K562 (cell line): ENCODE data around the gene PHF3. TPM values are rescaled to one million over a fixed set of nuclear protein-coding genes. Genes with fewer than 3 reads are reported as not detected.

ENCODE experiments used
- BCLAF1 ChIP-seq, 2 experiments: fragments of 450-650 bp in 1 of 2; IDR thresholded peaks; 2 replicates each; pipeline ENCODE4 v1.6.1; 2011 to 2017; ENCODE audit warnings: low read depth in 2 of 2, antibody characterized with exemption in 1 of 2, borderline replicate concordance in 1 of 2, low read length in 1 of 2, mild to moderate bottlenecking in 1 of 2, mixed read lengths in 1 of 2; ENCODE audit not compliant: control insufficient read depth in 1 of 2
- CEBPG ChIP-seq, 3 experiments: fragments of 200-800 bp in 1 of 3; sonication (Bioruptor generic) in 1 of 3; sonication (generic) in 1 of 3; formaldehyde crosslinking in 1 of 3; IDR thresholded peaks in 2 of 3; conservative IDR thresholded peaks in 1 of 3; 2 replicates each; pipeline versions ENCODE4 v1.6.1 to v1.8.0; 2016 to 2022; ENCODE audit warnings: missing compliant biosample characterization in 2 of 3, missing genetic modification characterization in 2 of 3, mild to moderate bottlenecking in 1 of 3, missing genetic modification reagents in 1 of 3
- CREM ChIP-seq: IDR thresholded peaks from 2 replicates; pipeline ENCODE4 v1.6.1; 2014; ENCODE audit warnings: antibody characterized with exemption, low read depth
- DEAF1 ChIP-seq: fragments of 450-650 bp; formaldehyde crosslinking; IDR thresholded peaks from 2 replicates; pipeline ENCODE4 v1.4.0; 2020; ENCODE audit warnings: mild to moderate bottlenecking, moderate library complexity
- POLR2AphosphoS5 ChIP-seq: IDR thresholded peaks from 2 replicates; pipeline ENCODE4 v1.6.1; 2011; ENCODE audit warnings: mild to moderate bottlenecking, low read depth, low read length, moderate library complexity; ENCODE audit not compliant: control insufficient read depth, insufficient read depth
- PTRF ChIP-seq: fragments of 450-650 bp; IDR thresholded peaks from 2 replicates; pipeline ENCODE4 v1.6.1; 2016; ENCODE audit warnings: mild to moderate bottlenecking, missing genetic modification characterization, missing compliant biosample characterization
- PURB ChIP-seq: sonication (generic); formaldehyde crosslinking; IDR thresholded peaks from 2 replicates; pipeline ENCODE4 v1.9.0; 2021; ENCODE audit warnings: low read depth, mild to moderate bottlenecking, missing genetic modification reagents
- SMC3 ChIP-seq: conservative IDR thresholded peaks from 2 replicates; pipeline ENCODE4 v1.6.1; 2011; ENCODE audit warnings: low read depth, low read length, improper control_type of control experiment; ENCODE audit not compliant: insufficient read depth
- TFAP4 ChIP-seq: sonication (generic); formaldehyde crosslinking; IDR thresholded peaks from 2 replicates; pipeline ENCODE4 v1.8.0; 2022; ENCODE audit warnings: missing genetic modification reagents, mild to moderate bottlenecking, moderate library complexity, borderline replicate concordance
- ZNF449 ChIP-seq: fragments of 250-450 bp; sonication (Bioruptor Pico); IDR thresholded peaks from 2 replicates; pipeline ENCODE4 v1.8.0; 2022; ENCODE audit warnings: moderate library complexity, mild to moderate bottlenecking, inconsistent platforms
- ZNF780A ChIP-seq: fragments of 250-450 bp; sonication (Bioruptor Pico); IDR thresholded peaks from 2 replicates; pipeline ENCODE4 v1.5.0; 2021; ENCODE audit warnings: mild to moderate bottlenecking
- polyA plus RNA-seq, 8 experiments: library from polyadenylated mRNA; depleted of rRNA in 4 of 8; stranded (reverse) in 5 of 8; unstranded in 3 of 8; fragments of >200 nt; fragmentation: Nextera tagmentation in 2 of 8; fragmentation: Illumina TruSeq in 1 of 8; extraction: Ambion mirVana in 2 of 8; extraction: Trizol in 1 of 8; gene quantifications; 2 replicates each; pipeline versions ENCODE4 v1.2.1 to v1.2.3, GENCODE V29; 2011 to 2014; ENCODE audit warnings: inconsistent platforms in 1 of 8, missing spikeins in 1 of 8
- total RNA-seq, 7 experiments: library from RNA; depleted of rRNA in 6 of 7; stranded (reverse); fragments of >200 nt in 6 of 7; fragmentation: Illumina TruSeq in 2 of 7; extraction: Trizol in 2 of 7; gene quantifications; 2 replicates each; pipeline versions ENCODE4 v1.2.1 to v1.2.3, GENCODE V29; 2011 to 2021; ENCODE audit warnings: low replicate concordance in 1 of 7
- TF ChIP-seq, protein P1 (sequence below): sonication (generic); formaldehyde crosslinking; IDR thresholded peaks from 2 replicates; pipeline ENCODE4 v1.8.0; 2023; ENCODE audit warnings: missing genetic modification reagents, mild to moderate bottlenecking, borderline replicate concordance

Gene PHF3
- total and polyA plus RNA-seq, 9 of the 15 experiments (the other 6 are each of a cell fraction or from before 2014, with no cell fraction given), result 8.1 to 51.2 (median 30.9) TPM

DNA sequence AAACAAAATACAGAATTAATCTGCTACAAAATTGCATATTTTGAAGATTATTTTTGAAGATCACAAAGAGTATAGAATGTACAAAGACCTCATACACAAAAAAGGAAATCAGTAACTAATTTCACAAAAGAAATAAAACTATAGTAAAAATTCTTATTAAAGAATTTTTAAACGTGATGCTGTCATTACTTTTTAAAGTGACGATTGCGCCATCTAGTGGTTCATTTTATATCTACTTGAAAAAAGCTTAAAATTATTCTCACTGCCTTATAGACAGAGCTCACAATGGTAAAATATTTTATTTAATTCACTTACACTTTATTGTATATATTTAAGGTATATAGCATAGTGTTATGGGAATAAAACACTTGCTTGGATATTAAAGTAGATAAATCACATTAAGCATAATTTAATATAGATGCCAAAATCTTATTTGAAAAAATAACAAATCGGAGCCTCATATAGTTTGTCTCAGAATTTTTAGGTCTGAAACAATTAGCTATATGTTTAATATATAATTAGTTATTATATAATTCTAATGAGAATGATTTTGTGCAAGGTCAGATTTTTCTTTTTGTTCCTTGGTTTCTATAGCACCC, 128.8 kb downstream of the PHF3 start (continued):
- TF ChIP-seq CEBPG (CRISPR knock-in tag; IDR thresholded peaks at IDR 0.05) (no peak), CEBPG (tag; conservative IDR thresholded peaks at IDR 0.05 in 1 of 2, IDR thresholded peaks at IDR 0.05 in 1 of 2) (peak; percentile 65 to 66; a peak in 3 of 4 replicates), PTRF (tag) (no peak), ZNF780A (no peak), DEAF1 (CRISPR knock-in tag) (peak; percentile 42; the same call in 1 of the 2 replicates), PURB (CRISPR knock-in tag) (no peak), SMC3 (0 out of 2 replicates have a peak, but pooled peaks have one; percentile 16), CREM (no peak), TFAP4 (CRISPR knock-in tag) (no peak), BCLAF1 (IDR thresholded peaks at IDR 0.05; ENCODE audit: borderline replicate concordance in 1 of 2, control insufficient read depth in 1 of 2, low read depth in 2 of 2, low read length in 1 of 2) (no peak), ZNF449 (CRISPR knock-in tag) (no peak), POLR2AphosphoS5 (no peak)
- TF ChIP-seq, protein P1, sequence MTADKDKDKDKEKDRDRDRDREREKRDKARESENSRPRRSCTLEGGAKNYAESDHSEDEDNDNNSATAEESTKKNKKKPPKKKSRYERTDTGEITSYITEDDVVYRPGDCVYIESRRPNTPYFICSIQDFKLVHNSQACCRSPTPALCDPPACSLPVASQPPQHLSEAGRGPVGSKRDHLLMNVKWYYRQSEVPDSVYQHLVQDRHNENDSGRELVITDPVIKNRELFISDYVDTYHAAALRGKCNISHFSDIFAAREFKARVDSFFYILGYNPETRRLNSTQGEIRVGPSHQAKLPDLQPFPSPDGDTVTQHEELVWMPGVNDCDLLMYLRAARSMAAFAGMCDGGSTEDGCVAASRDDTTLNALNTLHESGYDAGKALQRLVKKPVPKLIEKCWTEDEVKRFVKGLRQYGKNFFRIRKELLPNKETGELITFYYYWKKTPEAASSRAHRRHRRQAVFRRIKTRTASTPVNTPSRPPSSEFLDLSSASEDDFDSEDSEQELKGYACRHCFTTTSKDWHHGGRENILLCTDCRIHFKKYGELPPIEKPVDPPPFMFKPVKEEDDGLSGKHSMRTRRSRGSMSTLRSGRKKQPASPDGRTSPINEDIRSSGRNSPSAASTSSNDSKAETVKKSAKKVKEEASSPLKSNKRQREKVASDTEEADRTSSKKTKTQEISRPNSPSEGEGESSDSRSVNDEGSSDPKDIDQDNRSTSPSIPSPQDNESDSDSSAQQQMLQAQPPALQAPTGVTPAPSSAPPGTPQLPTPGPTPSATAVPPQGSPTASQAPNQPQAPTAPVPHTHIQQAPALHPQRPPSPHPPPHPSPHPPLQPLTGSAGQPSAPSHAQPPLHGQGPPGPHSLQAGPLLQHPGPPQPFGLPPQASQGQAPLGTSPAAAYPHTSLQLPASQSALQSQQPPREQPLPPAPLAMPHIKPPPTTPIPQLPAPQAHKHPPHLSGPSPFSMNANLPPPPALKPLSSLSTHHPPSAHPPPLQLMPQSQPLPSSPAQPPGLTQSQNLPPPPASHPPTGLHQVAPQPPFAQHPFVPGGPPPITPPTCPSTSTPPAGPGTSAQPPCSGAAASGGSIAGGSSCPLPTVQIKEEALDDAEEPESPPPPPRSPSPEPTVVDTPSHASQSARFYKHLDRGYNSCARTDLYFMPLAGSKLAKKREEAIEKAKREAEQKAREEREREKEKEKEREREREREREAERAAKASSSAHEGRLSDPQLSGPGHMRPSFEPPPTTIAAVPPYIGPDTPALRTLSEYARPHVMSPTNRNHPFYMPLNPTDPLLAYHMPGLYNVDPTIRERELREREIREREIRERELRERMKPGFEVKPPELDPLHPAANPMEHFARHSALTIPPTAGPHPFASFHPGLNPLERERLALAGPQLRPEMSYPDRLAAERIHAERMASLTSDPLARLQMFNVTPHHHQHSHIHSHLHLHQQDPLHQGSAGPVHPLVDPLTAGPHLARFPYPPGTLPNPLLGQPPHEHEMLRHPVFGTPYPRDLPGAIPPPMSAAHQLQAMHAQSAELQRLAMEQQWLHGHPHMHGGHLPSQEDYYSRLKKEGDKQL, result no peak
